SKM-1 (cell line): ENCODE results near the gene MED13L.

Source experiments
- DNase-seq: peaks from one replicate; lab custom pipeline; 2025; ENCODE audit not compliant: unreplicated experiment; lab: John Stamatoyannopoulos, UW

The MED13L gene

DNA sequence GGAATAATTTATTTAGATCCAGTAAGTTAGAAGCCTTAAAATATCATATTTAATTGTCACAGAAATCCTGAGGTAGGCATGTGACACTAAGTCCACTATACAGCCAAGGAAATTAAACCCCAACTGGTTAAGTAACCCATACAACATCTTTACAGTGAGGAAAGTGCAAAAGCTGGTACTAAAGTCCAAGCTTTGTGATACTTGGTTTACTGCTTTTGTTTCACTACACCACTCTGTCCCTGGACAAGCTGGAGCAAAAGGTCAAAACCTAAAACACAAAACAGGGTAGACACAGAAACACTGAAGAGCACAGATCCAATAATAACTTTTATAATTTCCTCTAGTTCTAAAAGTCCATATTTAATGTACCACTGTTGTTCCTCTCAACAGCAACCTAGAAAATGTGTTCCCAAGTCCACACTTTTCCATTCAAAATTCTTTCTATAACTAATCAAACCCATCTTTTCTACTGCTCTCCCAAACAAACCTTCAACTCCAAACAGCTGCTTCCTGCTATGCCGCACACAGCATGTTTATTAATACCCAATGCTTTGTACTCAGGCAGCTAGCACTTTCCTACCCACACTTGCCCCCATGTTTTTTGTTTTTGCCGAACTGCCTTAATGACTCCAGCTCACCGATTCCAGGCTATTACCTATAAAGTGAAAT, 90.9 kb downstream of the MED13L start:
- no peak for DNase-seq

DNA sequence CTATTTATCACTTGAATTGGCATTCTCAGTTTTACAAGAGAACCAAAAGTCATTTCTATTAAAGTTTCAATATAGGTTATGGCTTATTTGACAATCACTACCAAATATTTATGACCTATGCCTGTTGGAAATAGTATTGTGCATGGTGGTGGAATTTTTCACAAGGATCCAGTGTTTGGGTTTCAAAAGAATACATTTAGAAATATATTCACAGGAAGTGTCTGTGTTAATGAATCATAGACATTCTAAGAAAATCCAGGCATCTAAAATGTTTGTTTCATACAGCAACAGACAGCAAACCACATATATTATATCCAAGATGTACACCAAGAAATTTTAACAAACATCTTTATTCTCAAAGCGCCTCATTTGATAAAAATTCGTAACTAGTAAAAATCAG, 92.7 kb downstream of the MED13L start:
- DNase-seq: no peak

DNA sequence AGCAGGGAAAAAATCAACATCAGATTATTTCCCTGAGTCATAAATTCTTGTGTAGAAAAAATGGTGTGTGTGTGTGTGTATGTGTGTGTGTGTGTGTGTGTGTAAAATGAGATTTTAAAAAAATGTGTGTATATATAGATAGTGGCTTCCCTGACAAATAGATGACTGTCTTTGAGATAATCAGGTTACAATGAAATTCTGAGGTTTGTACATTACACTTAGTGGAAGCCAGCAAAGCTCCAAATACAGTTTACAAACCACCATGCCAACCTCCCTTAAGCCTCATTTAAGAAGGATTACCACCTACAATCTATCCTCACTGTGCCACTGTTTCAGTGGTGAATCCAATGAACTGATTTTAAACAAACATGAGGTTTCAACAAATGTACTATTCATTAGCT, 93.8 kb downstream of the MED13L start:
- no peak for DNase-seq

DNA sequence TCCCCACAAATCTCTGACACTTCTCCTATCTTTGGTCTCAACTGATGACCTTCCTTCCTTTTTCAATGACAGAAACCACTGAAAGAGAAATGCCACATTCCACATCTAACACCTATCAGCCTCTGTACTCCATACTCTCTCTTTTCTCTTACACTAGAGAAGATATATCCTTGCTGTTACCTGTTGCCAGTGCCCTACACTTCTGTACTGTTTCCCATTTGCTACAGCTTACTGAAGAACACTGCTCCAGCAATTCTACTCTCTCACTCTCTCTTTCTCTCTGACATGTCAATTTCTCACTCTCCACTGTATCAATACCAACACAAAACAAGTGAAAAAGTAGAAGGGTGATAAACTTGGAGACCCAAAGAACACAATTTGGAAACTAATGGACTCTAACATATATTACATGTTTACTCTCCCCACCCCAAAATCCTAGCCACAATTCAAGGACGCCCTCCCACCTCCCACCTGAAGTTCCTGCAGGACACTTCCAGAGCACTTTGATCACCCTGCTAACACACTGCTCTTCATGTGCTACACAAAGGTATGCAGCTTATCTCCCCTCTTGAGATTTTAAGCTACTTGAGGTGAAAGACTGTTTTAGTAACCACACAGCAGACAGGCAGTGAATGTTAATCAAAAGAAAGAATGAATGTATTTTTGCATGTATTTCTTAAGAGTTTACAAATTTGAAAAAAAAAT, 95.0 kb downstream of the MED13L start:
- DNase-seq: no peak

DNA sequence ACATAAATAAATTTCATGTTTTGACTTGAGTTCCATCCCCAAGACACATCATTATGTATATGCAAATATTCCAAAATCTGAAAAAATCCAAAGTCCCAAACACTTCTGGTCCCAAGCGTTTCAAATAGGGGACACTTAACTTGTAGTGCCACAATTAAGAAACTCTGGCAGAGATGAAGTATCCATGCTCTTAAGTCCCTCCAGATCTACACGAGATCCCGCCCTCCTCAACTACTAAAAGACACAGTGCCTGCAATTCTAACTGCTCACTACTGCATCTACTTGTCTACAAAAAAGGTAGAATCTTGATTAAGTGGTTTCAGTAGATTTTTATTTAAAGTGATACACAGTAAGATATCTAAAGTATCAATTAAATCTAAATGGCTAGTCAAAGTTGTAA, 97.0 kb downstream of the MED13L start:
- no peak for DNase-seq

DNA sequence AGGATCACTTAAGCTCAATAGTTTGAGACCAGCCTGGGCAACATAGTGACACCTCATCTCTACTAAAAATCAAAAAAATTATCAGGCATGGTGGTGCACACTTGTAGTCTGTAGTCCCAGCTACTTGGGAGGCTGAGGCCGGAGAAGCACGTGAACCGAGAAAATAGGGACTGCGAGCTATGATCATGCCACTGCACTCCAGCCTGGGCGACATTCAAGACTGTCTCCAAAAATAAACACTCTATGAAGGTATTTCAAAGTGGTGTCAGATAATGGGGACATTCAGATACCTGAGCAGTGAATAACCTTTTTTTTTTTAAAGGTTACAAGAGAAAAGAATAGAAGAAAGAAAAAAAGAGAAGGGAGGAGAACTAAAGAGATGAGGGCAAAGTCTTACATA, 98.1 kb downstream of the MED13L start:
- DNase-seq: no peak

DNA sequence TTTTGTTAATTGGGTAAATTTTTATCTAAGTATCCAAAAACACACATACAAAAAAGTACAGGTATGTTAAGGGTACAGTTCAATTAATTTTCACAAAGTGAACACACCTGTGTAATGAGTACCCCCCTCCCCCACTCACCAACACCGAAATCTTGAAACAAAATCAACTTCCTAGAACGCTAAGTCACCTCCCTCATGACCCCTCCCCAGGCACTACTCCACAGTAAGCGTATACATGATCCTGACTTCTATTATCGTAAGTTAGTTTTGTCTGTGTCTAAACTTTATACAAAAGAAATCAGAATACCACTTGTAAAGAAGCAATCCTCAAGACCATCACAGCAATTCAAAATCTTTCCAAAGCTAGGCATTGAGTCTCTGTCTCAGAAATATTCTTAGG, 100.5 kb downstream of the MED13L start:
- no peak for DNase-seq

DNA sequence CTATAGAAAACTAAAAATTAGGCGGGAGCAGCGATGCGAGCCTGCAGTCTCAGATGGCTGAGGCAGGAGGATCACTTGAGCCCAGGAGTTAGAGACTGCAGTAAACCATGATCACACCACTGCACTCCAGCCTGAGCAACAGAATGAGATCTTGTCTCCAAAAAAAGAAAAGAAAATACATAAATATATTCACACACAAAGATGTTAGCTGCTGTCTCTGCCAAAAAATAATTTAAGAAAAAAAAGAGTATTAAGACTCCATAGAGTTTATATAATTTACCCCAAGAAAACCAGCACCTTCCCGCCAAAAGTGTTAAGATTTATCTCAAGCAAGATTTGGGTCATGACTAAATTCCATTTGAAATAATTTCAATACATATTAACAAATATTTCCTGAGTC, 102.6 kb downstream of the MED13L start:
- DNase-seq: no peak

DNA sequence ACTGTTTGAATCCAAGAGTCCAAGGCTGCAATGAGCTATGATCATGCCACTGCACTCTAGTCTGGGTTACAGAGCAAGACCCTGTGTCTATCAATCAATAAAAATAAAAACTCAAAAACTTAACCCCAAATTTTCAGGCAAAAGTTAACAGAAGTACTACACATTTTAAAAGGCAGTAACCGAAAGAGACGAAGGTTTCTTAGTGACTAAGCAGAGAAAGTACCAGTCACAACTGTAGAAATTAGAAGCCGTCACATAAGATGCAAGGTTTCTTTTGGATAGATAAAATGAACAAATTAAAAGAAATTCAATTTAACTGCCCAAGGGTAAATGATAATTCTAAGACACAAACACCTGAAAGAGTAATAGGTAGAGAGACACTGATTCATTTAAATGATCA, 103.5 kb downstream of the MED13L start:
- DNase-seq: no peak

DNA sequence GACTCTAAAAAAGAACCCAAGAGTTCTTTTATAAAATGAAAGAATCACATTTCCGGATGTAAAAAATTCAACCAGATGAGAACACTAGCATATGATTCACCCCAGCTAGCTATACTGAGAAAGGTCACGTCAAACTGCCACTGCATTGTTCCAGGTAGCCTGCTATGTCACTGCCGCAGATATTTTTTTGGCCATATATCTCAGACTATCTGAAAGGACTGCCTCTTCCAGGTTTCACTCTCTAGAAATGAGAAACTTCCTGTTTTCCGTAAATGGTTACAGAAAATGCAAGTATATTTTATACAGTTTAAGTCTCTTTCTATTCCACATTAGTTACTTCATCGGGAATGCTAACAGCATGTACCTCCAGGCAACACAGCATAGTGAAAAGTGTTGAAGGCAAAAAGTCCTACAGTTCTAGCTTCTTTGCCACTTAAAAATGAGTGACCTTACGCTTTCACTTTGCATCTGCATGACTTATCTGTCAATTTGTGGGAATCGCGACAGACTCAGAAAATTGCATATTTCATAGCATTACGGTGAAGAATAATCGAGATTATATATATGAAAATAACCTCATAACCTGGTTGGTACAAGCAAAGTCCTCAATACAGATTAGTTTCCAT, 105.2 kb downstream of the MED13L start:
- no peak for DNase-seq

DNA sequence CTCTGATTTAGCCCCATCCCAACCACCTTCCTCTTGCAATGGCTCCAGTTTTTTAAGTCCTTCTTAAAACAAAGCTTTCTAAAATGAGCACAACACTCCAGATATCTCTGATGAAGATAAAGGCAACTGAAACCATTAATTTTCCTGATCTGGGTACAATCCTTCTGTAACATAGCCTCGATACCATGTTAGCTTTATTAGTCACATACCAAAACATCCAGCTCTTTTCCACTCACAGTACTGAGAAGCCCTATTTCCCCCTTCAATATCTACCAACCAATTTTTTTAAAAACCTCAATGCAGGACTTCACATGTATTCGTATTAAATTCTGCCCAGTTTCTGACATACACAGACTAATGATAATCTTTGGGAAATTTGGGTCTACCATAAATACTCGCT, 105.9 kb downstream of the MED13L start:
- no peak for DNase-seq

DNA sequence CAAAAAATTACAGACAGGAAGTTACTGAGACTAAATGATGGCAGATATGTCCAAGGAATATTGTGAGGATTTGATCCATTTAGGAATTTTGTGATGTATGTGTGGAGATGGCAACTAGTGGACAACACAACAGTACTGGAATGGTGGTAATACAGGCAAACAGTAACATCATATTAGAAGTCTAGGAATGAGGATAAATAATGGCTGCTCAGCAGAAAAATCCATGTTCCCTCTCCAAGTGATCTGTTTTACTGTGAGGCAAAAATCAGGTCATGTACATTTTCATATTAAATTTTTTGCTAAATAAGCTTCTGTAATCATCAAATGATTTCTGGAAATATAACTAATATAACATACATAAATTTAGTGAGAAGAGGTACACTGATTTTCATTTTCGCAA, 108.4 kb downstream of the MED13L start:
- DNase-seq: no peak

DNA sequence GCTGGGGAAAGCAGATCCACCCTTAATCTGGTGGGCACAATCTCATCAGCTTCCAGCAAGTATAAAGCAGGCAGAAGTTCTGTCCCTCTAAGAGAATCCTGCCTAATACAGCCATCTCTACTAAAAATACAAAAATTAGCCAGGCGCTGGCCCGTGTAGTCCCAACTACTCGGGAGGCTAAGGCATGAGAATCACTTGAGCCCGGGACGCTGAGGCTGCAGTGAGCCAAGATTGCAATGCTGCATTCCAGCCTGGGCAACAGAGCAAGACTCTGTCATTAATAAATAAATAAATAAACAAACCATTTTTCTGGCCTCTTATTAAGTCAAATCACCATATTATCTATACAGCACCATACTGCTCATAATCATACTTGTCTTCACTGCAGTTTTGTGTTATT, 111.2 kb downstream of the MED13L start:
- DNase-seq: no peak

DNA sequence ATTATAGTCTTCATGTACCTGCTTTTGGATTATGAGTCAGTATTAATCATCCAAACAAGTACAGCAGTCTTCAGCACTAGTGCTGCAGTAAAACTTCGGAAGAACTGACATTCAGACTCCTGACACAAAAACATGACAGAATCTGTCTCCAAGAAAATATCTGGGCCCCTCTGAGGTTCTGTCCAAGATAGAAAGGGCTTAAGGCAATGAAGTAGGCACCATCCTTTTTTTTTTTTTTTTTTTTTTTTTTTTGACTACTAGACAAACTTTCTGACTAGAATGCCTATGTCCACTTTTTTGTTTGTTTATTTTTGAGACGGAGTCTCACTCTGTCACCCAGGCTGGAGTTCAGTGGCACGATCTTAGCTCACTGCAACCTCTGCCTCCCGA, 112.5 kb downstream of the MED13L start:
- no peak for DNase-seq

DNA sequence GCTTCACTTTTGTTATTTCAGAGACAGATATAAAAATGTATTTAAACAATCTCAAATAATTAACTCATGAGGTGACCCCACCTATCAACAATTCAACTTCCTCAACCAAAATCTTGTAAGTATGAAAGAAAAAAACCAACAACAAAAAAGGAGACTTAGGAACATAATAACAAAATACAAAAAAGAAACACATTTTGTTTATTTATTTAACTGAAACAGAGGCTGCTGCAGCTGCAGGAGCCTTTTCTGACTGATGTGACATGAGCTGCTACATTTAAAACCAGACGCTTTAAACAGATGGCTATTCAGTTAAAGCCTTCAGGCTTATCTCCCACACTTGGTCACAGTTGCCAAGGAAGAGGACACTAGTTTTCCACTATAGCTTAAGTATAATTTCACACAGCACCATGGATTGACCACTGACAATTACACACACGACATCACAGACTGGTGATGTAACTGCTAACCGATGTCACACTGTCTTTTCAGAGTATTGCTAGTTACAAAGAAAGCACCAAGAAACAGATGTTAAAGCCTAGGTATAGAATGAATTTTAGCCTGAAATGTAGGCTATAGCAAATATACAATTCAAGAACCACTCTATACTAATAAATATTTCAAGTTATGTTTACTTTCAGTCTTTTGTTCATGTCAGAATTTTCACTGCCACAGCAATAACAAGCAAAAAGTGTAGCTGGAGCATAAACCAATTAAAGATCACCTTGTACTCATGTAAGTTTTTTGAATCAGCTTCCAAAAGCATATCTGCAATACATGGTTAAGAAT, 113.0 kb downstream of the MED13L start:
- no peak for DNase-seq

DNA sequence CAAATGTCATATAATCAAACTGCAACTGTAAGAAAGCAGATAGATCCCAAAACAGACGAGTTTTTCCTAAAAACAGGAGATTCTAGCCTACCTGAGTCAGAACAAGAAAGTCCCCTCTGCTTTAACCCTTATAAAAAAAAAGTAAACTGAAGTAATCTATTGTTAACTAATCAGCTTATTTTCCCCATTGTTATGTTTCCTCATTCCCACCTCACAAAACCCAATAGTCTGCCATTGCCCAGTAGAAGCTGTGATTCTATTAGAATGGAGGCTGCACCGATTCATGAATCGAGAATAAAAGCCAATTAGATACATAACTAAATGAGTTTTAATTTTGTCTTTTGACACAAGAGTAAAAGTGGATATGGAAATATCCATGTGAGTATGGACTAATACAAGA, 115.4 kb downstream of the MED13L start:
- DNase-seq: no peak

DNA sequence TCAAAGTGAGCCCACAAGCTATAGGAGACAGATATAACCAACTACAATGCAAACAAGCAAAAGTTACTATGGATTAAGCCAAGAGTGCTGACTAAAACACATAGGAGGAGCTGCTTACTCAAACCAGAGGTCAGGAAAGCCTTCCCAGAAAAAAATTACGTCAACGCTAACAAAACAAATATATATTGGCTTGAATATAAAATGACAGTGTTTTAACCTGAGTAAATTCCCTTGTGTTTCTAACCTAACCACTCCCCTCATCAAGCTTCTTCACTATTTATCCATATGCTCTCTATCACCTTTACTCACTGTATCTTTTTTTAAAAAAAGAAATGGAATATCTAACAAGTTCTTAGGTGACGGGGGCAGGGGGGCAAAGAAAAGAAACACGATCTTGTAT, 115.9 kb downstream of the MED13L start:
- no peak for DNase-seq

DNA sequence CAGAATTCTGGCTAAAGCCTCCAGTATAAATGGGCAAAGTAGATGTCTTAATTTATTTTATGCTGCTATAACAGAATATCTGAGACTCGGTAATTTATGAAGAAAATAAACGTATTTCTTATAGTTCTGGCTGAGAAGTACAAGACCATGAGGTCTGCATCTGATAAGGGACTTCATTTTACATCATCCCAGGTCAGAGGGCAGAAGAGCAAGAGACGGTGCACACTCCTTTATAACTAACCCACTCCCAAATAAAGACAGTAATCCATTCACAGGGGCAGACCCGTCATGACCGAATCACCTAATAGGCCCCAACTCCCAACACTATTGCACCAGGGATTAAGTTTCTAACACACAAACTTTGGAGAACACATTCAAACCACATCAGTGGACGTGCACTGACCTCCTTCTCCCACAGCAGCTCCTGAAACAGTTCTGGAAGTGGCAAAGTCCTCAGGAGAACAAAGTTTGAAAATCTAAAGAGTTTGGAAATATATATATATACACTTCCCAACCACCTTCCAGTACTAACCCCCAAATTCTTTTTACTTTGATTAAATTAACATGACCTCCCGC, 116.5 kb downstream of the MED13L start:
- no peak for DNase-seq

DNA sequence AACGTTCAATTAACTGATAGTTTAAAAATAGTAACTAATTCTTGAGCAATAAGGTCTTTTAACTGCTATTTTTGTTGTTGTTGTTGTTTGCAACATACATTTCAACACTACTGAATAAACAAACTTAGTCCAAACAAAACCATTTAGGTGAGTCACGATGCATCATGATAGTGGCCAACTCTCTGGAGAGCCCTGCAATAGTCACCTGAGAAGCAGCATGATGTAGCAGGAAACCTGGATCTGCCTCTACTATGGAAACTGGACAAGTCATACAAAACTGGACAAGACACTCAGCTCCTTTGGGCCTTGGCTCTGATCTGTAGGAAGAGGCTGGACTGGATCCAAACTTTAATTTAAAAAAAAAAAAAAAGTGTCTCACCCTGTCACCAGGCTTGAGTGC, 117.3 kb downstream of the MED13L start:
- DNase-seq: no peak

DNA sequence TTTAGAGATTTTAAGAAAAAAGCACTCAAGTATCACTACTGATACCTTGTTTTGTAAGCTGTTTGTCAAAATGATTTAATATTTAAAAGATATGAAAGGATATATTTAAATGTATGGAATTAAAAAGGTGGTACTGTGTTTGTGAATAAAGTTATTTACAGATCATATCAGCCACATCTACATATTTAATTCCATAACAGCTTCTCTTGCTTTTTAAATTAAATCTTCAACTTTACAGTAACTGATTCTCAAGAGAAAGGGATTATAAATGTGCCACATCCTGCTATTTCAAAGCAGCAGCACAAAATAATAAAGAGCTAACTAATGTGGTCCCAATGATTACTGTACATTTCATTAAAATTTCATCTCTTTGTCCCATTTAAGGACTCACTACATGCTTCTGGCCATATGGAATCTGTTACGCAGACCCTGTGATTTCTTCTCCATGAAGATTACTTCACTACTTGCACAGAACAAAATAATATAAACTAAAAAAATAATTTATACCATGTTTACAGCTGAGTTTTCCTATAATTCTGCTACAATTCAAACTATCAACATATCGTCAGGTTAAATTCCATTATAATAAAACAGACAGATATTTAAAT, 117.8 kb downstream of the MED13L start:
- DNase-seq: no peak

DNA sequence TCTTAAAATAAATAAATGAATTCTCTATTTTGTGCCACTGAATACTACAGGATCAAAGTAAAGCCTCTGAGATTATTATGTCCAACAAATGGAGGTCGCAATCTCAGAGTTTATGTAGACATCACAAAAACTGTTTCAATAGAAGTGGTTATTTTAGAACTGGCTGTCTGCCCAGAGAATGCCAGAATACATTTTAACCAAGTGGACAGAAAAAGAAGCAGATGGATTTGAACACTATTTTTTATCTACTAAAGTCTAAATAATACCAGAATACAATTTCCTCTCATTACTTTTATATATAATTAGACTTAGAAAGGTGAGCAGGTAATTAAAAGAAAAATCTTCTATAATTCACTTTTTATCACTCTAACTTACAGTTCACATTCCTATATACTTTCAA, 118.3 kb downstream of the MED13L start:
- no peak for DNase-seq
